ENCODE measurements around the gene STK26.

Gene STK26

GRCh38 chrX:132022967-132023895 lies at the start of gene STK26:
Gene STK26 (plus strand): TSS chrX:132023302. CDS start chrX:132023618, 316 bp downstream.
- peak; percentile 7 for DNase-seq (ENCODE audit: extremely low read depth, low read depth)
- no peak for TF ChIP-seq CTCF (IDR thresholded peaks at IDR 0.05; ENCODE audit: low read depth, low read length)

GRCh38 chrX:131975851-131976250 lies 47.3 kb upstream of the STK26 start:
- TF ChIP-seq CTCF (IDR thresholded peaks at IDR 0.05; ENCODE audit: low read depth, low read length): no peak
- no peak for DNase-seq (ENCODE audit: extremely low read depth, low read depth)

GRCh38 chrX:131977619-131978018 lies 45.5 kb upstream of the STK26 start:
- no peak for TF ChIP-seq CTCF (IDR thresholded peaks at IDR 0.05; ENCODE audit: low read depth, low read length)
- DNase-seq (ENCODE audit: extremely low read depth, low read depth): no peak

- no peak for DNase-seq (ENCODE audit: extremely low read depth, low read depth)
- no peak for TF ChIP-seq CTCF (IDR thresholded peaks at IDR 0.05; ENCODE audit: low read depth, low read length)
These were observed 44.0 kb upstream of the STK26 start for GRCh38 chrX:131979116-131979515.

- DNase-seq (ENCODE audit: extremely low read depth, low read depth): no peak
- no peak for TF ChIP-seq CTCF (IDR thresholded peaks at IDR 0.05; ENCODE audit: low read depth, low read length)
These were observed 37.5 kb upstream of the STK26 start for GRCh38 chrX:131985526-131986049.

- DNase-seq (ENCODE audit: extremely low read depth, low read depth): no peak
- TF ChIP-seq CTCF (IDR thresholded peaks at IDR 0.05; ENCODE audit: low read depth, low read length): no peak
These were observed 35.9 kb upstream of the STK26 start for GRCh38 chrX:131987252-131987651.

GRCh38 chrX:131988236-131988635 lies 34.9 kb upstream of the STK26 start:
- no peak for DNase-seq (ENCODE audit: extremely low read depth, low read depth)
- TF ChIP-seq CTCF (IDR thresholded peaks at IDR 0.05; ENCODE audit: low read depth, low read length): no peak

All from AG09319 (cell line).